Measurements from ENCODE around the gene PDS5A.
"Not testable (repeated sequence)": the region's sequence is repeated elsewhere in the genome, so short reads cannot be mapped to it uniquely, and the experiment has no call there.

Gene PDS5A

DNA sequence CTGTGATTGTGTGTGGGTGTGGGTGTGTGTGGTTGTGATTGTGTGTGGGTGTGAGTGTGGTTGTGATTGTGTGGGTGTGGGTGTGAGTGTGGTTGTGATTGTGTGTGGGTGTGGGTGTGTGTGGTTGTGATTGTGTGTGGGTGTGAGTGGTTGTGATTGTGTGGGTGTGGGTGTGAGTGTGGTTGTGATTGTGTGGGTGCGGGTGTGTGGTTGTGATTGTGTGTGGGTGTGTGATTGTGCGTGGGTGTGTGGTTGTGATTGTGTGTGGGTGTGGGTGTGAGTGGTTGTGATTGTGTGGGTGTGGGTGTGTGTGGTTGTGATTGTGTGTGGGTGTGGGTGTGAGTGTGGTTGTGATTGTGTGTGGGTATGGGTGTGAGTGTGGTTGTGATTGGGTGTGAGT lies 163.9 kb downstream of the PDS5A start:
- not testable (repeated sequence) for H3K4me3 Mint-ChIP-seq; DNase-seq; H3K27me3 Mint-ChIP-seq; H3K4me1 Mint-ChIP-seq (ENCODE audit: low read depth); H3K36me3 Mint-ChIP-seq (ENCODE audit: low read depth); H3K27ac Mint-ChIP-seq; H3K9me3 Mint-ChIP-seq

GRCh38 chr4:39813033-39813432 lies 164.7 kb downstream of the PDS5A start:
- not testable (repeated sequence) for H3K9me3 Mint-ChIP-seq; H3K4me1 Mint-ChIP-seq (ENCODE audit: low read depth); H3K27me3 Mint-ChIP-seq; H3K4me3 Mint-ChIP-seq; DNase-seq; H3K36me3 Mint-ChIP-seq (ENCODE audit: low read depth)
- peak overlapping the region; percentile 33 for H3K27ac Mint-ChIP-seq

- Mint-ChIP-seq H3K27me3 (no peaks in the 10 kb centered on the region), H3K36me3 (ENCODE audit: low read depth) (no peaks in the 10 kb centered on the region), H3K27ac (peak overlapping the region; percentile 93), H3K9me3 (peaks cover 6% of the 10 kb centered on the region), H3K4me3 (peak overlapping the region; percentile 33), H3K4me1 (ENCODE audit: low read depth) (peaks cover 2% of the 10 kb centered on the region)
- DNase-seq = no peak
These were observed 165.2 kb downstream of the PDS5A start for GRCh38 chr4:39812500-39812899.

DNA sequence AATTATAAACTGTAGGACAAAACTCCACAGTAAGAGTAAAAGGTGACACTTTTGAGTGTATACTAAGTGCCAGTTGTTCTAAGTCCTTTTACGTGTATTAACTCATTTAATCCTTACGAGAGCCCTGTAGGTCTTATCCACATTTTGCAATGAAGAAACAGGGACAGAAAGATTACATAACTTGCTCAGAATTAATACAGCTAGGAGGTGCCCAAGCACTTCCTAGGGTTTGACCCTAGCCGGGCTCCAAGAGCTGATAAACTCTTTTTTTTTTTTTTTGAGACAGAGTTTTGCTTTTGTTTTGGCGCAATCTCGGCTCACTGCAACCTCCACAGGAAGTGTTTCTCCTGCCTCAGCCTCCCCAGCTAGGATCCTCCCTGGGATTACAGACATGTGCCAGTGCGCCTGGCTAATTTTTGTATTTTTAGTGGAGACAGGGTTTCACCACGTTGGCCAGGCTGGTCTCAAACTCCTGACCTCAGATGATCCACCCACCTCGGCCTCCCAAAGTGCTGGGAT lies 169.4 kb downstream of the PDS5A start:
- no peak overlapping the region for H3K4me3 Mint-ChIP-seq
- no peaks in the 10 kb centered on the region for H3K36me3 Mint-ChIP-seq (ENCODE audit: low read depth)
- H3K27ac Mint-ChIP-seq = no peak overlapping the region
- no peak for DNase-seq
- peaks cover 3% of the 10 kb centered on the region for H3K9me3 Mint-ChIP-seq
- H3K27me3 Mint-ChIP-seq = no peaks in the 10 kb centered on the region
- peaks cover 2% of the 10 kb centered on the region for H3K4me1 Mint-ChIP-seq (ENCODE audit: low read depth)

DNA sequence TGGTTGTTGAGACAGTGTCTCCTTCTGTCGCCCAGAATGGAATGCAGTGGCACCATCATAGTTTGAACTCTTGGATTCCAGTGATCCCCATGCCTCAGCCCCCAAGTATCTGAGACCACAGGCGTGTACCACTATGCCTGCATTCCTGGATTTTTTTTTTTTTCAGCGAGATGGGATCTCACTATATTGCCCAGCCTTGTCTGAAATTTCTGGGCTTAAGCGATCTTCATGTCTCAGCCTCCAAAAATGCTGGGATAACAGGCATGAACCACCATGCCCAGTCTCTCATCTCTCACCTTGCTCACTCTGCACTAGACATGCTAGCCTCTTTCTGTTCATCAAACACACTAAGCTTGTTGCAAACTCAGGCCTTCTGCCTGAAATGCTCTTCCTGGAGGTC lies 175.7 kb downstream of the PDS5A start:
- no peak overlapping the region for H3K4me3 Mint-ChIP-seq
- H3K4me1 Mint-ChIP-seq (ENCODE audit: low read depth) = no peaks in the 10 kb centered on the region
- no peak for DNase-seq
- H3K27me3 Mint-ChIP-seq = no peaks in the 10 kb centered on the region
- H3K36me3 Mint-ChIP-seq (ENCODE audit: low read depth) = no peaks in the 10 kb centered on the region
- H3K9me3 Mint-ChIP-seq = no peaks in the 10 kb centered on the region
- H3K27ac Mint-ChIP-seq = no peak overlapping the region

GRCh38 chr4:39792976-39793375 lies 184.7 kb downstream of the PDS5A start:
- not testable (repeated sequence) for H3K4me1 Mint-ChIP-seq (ENCODE audit: low read depth); H3K36me3 Mint-ChIP-seq (ENCODE audit: low read depth); H3K27me3 Mint-ChIP-seq; DNase-seq; H3K27ac Mint-ChIP-seq; H3K4me3 Mint-ChIP-seq; H3K9me3 Mint-ChIP-seq

GRCh38 chr4:39792529-39792928 lies 185.2 kb downstream of the PDS5A start:
- H3K36me3 Mint-ChIP-seq (ENCODE audit: low read depth) = no peaks in the 10 kb centered on the region
- DNase-seq = no peak
- H3K4me1 Mint-ChIP-seq (ENCODE audit: low read depth) = no peaks in the 10 kb centered on the region
- no peak overlapping the region for H3K27ac Mint-ChIP-seq
- no peak overlapping the region for H3K4me3 Mint-ChIP-seq
- H3K27me3 Mint-ChIP-seq = no peaks in the 10 kb centered on the region
- H3K9me3 Mint-ChIP-seq = no peaks in the 10 kb centered on the region

DNA sequence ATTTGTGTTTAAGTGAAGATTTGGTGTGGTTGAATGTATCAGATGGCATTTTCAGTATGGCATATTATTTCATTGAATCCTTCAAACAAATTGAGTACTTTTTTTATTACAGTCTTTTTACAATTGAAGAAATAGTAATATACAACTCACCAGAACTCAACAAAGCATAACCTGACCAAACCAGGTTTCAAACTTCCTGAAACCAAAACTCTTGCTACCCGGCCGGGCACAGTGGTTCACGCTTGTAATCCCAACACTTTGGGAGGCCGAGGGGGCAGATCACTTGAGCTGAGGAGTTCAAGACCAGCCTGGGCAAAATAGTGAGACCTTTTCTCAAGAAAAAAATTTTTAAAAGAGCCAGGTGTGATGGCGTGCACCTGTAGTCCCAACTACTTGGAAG lies 185.6 kb downstream of the PDS5A start:
- no peak overlapping the region for H3K4me3 Mint-ChIP-seq

DNA sequence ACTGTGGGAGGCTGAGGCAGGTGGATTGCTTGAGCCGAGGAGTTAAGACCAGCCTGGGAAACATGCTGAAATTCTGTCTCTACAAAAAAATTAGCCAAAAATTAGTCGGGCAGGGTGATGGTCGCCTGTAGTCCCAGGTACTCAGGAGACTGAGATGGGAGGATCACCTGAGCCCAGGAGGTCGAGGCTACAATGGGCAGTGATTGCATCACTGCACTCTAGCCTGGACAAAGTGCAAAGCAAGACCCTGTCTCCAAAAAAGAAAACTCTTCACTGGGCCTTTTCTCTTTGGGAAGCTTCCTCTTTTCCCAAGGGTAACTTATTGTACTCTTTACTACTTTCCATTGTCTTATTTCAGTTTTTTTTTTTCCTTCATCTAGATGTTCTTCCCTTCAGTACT lies 190.9 kb downstream of the PDS5A start:
- H3K9me3 Mint-ChIP-seq = no peaks in the 10 kb centered on the region
- H3K4me1 Mint-ChIP-seq (ENCODE audit: low read depth) = peaks cover 1% of the 10 kb centered on the region
- peaks cover 2% of the 10 kb centered on the region for H3K36me3 Mint-ChIP-seq (ENCODE audit: low read depth)
- no peaks in the 10 kb centered on the region for H3K27me3 Mint-ChIP-seq
- H3K4me3 Mint-ChIP-seq = no peak overlapping the region
- DNase-seq = no peak
- H3K27ac Mint-ChIP-seq = no peak overlapping the region

More for the DNA sequence above, 185.6 kb downstream of the PDS5A start:
- H3K27ac Mint-ChIP-seq = no peak overlapping the region
- no peaks in the 10 kb centered on the region for H3K4me1 Mint-ChIP-seq (ENCODE audit: low read depth)
- H3K27me3 Mint-ChIP-seq = no peaks in the 10 kb centered on the region
- no peak for DNase-seq
- H3K9me3 Mint-ChIP-seq = no peaks in the 10 kb centered on the region
- no peaks in the 10 kb centered on the region for H3K36me3 Mint-ChIP-seq (ENCODE audit: low read depth)

DNA sequence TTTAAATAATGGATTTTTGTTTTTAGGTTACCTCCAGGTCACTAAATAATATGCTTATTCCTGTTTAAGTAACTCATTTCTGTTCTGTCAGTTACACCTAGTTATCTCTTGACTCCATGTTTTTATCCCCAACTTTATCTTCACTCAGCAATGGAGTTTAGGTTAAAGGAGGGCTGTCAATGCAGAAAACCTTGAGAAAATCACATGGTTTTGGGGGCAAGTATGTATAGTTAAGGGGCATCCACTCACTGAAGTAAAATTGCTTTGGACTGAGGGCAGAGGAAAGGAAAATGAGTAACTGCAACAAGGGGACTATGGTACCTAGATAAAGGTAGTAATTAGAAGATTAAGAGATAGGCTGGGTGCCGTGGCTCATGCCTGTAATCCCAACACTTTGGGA lies 192.6 kb downstream of the PDS5A start:
- H3K27ac Mint-ChIP-seq = no peak overlapping the region
- no peaks in the 10 kb centered on the region for H3K9me3 Mint-ChIP-seq
- no peaks in the 10 kb centered on the region for H3K27me3 Mint-ChIP-seq
- no peak for DNase-seq
- H3K4me1 Mint-ChIP-seq (ENCODE audit: low read depth) = peaks cover 4% of the 10 kb centered on the region
- peaks cover 10% of the 10 kb centered on the region for H3K36me3 Mint-ChIP-seq (ENCODE audit: low read depth)
- H3K4me3 Mint-ChIP-seq = no peak overlapping the region

DNA sequence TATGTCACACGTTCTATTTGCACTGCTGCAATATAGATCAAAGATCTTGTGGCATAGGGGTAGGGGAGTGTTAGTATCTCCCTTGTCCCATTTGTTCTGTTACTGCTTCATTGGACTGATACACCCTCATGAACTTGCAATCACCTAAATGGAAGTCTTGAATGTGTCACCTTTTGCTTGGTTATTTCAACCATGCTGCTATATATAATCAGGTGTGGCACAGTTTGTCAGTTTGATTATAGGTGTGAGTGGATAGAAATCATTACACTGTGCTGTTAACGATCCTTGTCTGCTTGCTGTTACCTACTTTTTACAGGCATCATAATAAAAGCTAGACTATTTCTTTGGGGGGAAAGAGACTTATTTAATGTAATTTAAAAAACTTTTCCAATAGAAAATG lies 195.7 kb downstream of the PDS5A start:
- peaks cover 37% of the 10 kb centered on the region for H3K36me3 Mint-ChIP-seq (ENCODE audit: low read depth)
- H3K4me3 Mint-ChIP-seq; H3K27ac Mint-ChIP-seq; H3K9me3 Mint-ChIP-seq; DNase-seq; H3K4me1 Mint-ChIP-seq (ENCODE audit: low read depth); H3K27me3 Mint-ChIP-seq: not testable (repeated sequence)

All from activated T-cell treated with anti-CD3 and anti-CD28 coated beads, Interleukin-2, amount 50 U/mL, for 24 hours (primary cell).